ENCODE data around the gene GLRX5. TPM values are rescaled to one million over a fixed set of nuclear protein-coding genes. Genes with fewer than 3 reads are reported as not detected.
"Not testable (repeated sequence)": the region's sequence is repeated elsewhere in the genome, so short reads cannot be mapped to it uniquely, and the experiment has no call there.

Gene GLRX5
- total RNA-seq, 1 donor from 2014 or later, result 24.6 TPM

- Histone ChIP-seq H3K27ac (peak overlapping the region; percentile 23 to 48), H3K4me3 (no peak overlapping the region), H3K4me1 (peaks cover 15 to 63% of the 10 kb centered on the region in 2 donors), H3K9me3 (no peaks in the 10 kb centered on the region), H3K36me3 (peaks cover 0 to 9% of the 10 kb centered on the region in 2 donors), H3K27me3 (no peaks in the 10 kb centered on the region)
- TF ChIP-seq, protein P1, sequence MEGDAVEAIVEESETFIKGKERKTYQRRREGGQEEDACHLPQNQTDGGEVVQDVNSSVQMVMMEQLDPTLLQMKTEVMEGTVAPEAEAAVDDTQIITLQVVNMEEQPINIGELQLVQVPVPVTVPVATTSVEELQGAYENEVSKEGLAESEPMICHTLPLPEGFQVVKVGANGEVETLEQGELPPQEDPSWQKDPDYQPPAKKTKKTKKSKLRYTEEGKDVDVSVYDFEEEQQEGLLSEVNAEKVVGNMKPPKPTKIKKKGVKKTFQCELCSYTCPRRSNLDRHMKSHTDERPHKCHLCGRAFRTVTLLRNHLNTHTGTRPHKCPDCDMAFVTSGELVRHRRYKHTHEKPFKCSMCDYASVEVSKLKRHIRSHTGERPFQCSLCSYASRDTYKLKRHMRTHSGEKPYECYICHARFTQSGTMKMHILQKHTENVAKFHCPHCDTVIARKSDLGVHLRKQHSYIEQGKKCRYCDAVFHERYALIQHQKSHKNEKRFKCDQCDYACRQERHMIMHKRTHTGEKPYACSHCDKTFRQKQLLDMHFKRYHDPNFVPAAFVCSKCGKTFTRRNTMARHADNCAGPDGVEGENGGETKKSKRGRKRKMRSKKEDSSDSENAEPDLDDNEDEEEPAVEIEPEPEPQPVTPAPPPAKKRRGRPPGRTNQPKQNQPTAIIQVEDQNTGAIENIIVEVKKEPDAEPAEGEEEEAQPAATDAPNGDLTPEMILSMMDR (IDR thresholded peaks at IDR 0.05), result no peak
- no peak for DNase-seq (ENCODE audit: low spot score in 2 of 2)
- intact Hi-C loops (cut with DNase I), result loop anchor here (5.0 kb wide), 1 partner anchor 908 kb away; no protein-coding TSS in a partner anchor
These were observed 29.7 kb upstream of the GLRX5 start for GRCh38 chr14:95505030-95505589.

DNA sequence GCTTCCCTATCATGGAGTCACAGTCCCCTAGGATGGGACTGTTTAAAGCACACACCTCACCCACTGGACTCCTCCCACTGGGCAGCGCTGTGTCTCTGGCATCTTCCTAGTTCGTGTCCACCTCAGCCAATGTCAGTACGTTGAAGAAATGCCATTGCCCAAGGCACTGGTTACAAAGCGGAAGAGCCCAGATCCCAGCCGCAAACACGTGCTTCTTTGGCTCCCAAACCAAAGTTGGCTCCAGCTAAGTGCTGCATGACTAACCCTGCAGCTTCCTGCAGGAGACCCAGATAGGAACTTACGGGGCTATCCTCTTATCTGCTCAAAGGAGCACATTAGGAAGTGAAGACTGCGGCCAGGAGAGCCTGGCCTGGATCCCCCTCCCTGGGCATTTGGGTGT is 27.7 kb upstream of the GLRX5 start:
- H3K9me3 ChIP-seq, result no peaks in the 10 kb centered on the region
- peaks cover 15 to 46% of the 10 kb centered on the region in 2 donors for H3K4me1 ChIP-seq
- no peaks in the 10 kb centered on the region for H3K27me3 ChIP-seq
- peak overlapping the region; percentile 84 to 88 for H3K27ac ChIP-seq
- DNase-seq (ENCODE audit: low spot score in 2 of 2), result peak; percentile 67 to 92
- no peak overlapping the region for H3K4me3 ChIP-seq
- intact Hi-C loops (cut with DNase I), result loop anchor here (2.0 to 5.0 kb wide), 3 partner anchors 20 to 910 kb away; no protein-coding TSS in a partner anchor
- TF ChIP-seq, protein P1 (IDR thresholded peaks at IDR 0.05), result no peak
- H3K36me3 ChIP-seq, result peaks cover 0 to 10% of the 10 kb centered on the region in 2 donors

- peaks cover 0 to 10% of the 10 kb centered on the region in 2 donors for H3K36me3 ChIP-seq
- no peaks in the 10 kb centered on the region for H3K9me3 ChIP-seq
- H3K27me3 ChIP-seq, result no peaks in the 10 kb centered on the region
- H3K4me3 ChIP-seq, result peak overlapping the region in 1 of 2 donors; percentile 1
- TF ChIP-seq, protein P1 (IDR thresholded peaks at IDR 0.05), result no peak
- DNase-seq (ENCODE audit: low spot score in 2 of 2), result peak in 1 of 2 donors; percentile 88
- peak overlapping the region; percentile 84 to 88 for H3K27ac ChIP-seq
- H3K4me1 ChIP-seq, result peaks cover 15 to 44% of the 10 kb centered on the region in 2 donors
- intact Hi-C loops (cut with DNase I), result loop anchor here (1.0 to 5.0 kb wide), 4 partner anchors 9 to 910 kb away; partner anchors contain the start of gene SYNE3
These were observed 27.1 kb upstream of the GLRX5 start for GRCh38 chr14:95507701-95508103.

DNA sequence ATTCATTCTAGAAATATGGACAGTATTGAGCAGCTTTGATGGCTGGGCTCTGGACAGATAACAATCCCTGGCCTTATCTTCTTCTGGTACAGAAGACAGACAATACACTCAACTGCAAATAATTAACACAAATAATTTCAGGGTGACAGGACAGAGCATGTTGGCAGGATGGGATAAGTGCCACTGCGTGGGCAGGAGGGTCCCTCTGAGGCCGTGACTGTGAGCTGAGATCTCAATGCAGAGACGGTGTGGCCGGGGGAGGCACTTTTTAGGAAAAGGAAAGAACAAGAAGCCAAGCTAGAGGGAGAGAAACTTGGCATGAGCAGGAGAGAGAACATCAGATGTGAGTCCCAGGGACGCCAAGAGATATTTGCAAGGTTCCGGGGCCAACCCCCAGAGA is 26.5 kb upstream of the GLRX5 start:
- intact Hi-C loops (cut with DNase I), result loop anchor here (1.0 to 5.0 kb wide), 2 partner anchors 8 to 911 kb away; partner anchors contain the start of gene SYNE3
- H3K36me3 ChIP-seq, result peaks cover 0 to 7% of the 10 kb centered on the region in 2 donors
- peaks cover 15 to 44% of the 10 kb centered on the region in 2 donors for H3K4me1 ChIP-seq
- TF ChIP-seq, protein P1 (IDR thresholded peaks at IDR 0.05), result no peak
- no peak overlapping the region for H3K4me3 ChIP-seq
- peak overlapping the region; percentile 84 to 88 for H3K27ac ChIP-seq
- peak in 1 of 2 donors; percentile 49 for DNase-seq (ENCODE audit: low spot score in 2 of 2)
- no peaks in the 10 kb centered on the region for H3K27me3 ChIP-seq
- no peaks in the 10 kb centered on the region for H3K9me3 ChIP-seq

DNA sequence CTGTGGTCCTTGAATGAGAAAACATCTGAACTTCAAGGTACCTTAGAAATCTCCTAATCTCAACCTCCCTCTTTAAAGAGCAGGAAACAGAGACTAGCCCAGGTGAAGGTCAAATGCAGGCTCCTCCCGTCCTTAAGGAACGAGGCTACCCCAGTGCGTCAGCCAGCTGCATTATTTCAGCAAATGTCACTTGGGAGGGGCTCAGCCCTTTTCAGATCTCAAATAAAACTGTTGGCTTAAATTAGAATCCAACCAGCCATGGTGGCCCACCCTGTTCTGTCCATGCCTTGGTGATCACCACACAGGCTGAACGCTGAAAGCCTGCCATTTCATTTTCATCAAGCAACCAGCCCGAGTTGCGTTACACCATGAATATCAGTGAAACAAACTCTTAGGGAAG is 25.4 kb upstream of the GLRX5 start:
- peak overlapping the region; percentile 84 to 88 for H3K27ac ChIP-seq
- intact Hi-C loops (cut with DNase I), result loop anchor here (5.0 kb wide), 1 partner anchor 912 kb away; no protein-coding TSS in a partner anchor
- no peak overlapping the region for H3K4me3 ChIP-seq
- peak in 1 of 2 donors; percentile 50 for DNase-seq (ENCODE audit: low spot score in 2 of 2)
- H3K36me3 ChIP-seq, result peaks cover 0 to 7% of the 10 kb centered on the region in 2 donors
- H3K4me1 ChIP-seq, result peaks cover 15 to 45% of the 10 kb centered on the region in 2 donors
- no peaks in the 10 kb centered on the region for H3K27me3 ChIP-seq
- no peaks in the 10 kb centered on the region for H3K9me3 ChIP-seq
- TF ChIP-seq, protein P1 (IDR thresholded peaks at IDR 0.05), result no peak

GRCh38 chr14:95510344-95510743 is 24.5 kb upstream of the GLRX5 start:
- H3K4me3 ChIP-seq, H3K36me3 ChIP-seq, H3K27me3 ChIP-seq, H3K9me3 ChIP-seq: not testable (repeated sequence)
- peaks cover 20 to 46% of the 10 kb centered on the region in 2 donors for H3K4me1 ChIP-seq
- H3K27ac ChIP-seq, result peak overlapping the region in 1 of 2 donors; percentile 33
- intact Hi-C loops (cut with DNase I), result loop anchor here (10.0 kb wide), 2 partner anchors 1336 to 1526 kb away; partner anchors contain the start of gene PPP4R4
- DNase-seq (ENCODE audit: low spot score in 2 of 2), result peak in 1 of 2 donors; percentile 51
